Liver (tissue), 9 donors: Measurements from ENCODE around the gene TENT4A. TPM values are rescaled to one million over a fixed set of nuclear protein-coding genes. Genes with fewer than 3 reads are reported as not detected.

ENCODE experiments used
- DNase-seq: peaks from one replicate; pipeline ENCODE4 v3.0.0-alpha.2; 2017; ENCODE audit warnings: low spot score
- H3K27ac ChIP-seq, 2 donors: one replicate each; pipeline ENCODE4 v1.7.0; 2013; ENCODE audit warnings: inconsistent platforms in 2 of 2, low read length in 2 of 2, control low read depth in 1 of 2, low read depth in 1 of 2, mild to moderate bottlenecking in 1 of 2
- H3K27me3 ChIP-seq, 4 donors: one replicate each; pipeline versions ENCODE4 v1.6.1 to v1.7.0; 2013; ENCODE audit warnings: low read length in 3 of 4, inconsistent platforms in 1 of 4, mild to moderate bottlenecking in 1 of 4, moderate library complexity in 1 of 4; ENCODE audit not compliant: control insufficient read depth in 4 of 4, insufficient read depth in 4 of 4
- H3K36me3 ChIP-seq, 4 donors: one replicate each; pipeline versions ENCODE4 v1.6.1 to v1.7.0; 2013; ENCODE audit warnings: low read length in 3 of 4, mild to moderate bottlenecking in 3 of 4, low read depth in 1 of 4, moderate library complexity in 1 of 4; ENCODE audit not compliant: control insufficient read depth in 4 of 4, insufficient read depth in 3 of 4
- H3K4me1 ChIP-seq, 4 donors: one replicate each; pipeline versions ENCODE4 v1.6.1 to v1.7.0; 2013; ENCODE audit warnings: low read length in 3 of 4, mild to moderate bottlenecking in 3 of 4, moderate library complexity in 1 of 4; ENCODE audit not compliant: control insufficient read depth in 4 of 4, insufficient read depth in 4 of 4
- H3K4me3 ChIP-seq, 3 donors: one replicate each; pipeline versions ENCODE4 v1.6.1 to v1.7.0; 2013; ENCODE audit warnings: low read length in 3 of 3, control low read depth in 1 of 3, low read depth in 1 of 3, mild to moderate bottlenecking in 1 of 3
- H3K9ac ChIP-seq, 2 donors: one replicate each; pipeline ENCODE4 v1.7.0; 2013; ENCODE audit warnings: low read length in 2 of 2, mild to moderate bottlenecking in 2 of 2, moderate library complexity in 2 of 2, control low read depth in 1 of 2, low read depth in 1 of 2
- H3K9me3 ChIP-seq, 4 donors: one replicate each; pipeline versions ENCODE4 v1.6.1 to v1.7.0; 2013; ENCODE audit warnings: low read length in 3 of 4; ENCODE audit not compliant: control insufficient read depth in 4 of 4
- ATF3 ChIP-seq: IDR thresholded peaks from 2 replicates; pipeline ENCODE4 v1.6.1; 2016; ENCODE audit warnings: antibody characterized with exemption
- CTCF ChIP-seq: fragments of 150-350 bp; IDR thresholded peaks from 2 replicates; pipeline ENCODE4 v1.5.1; 2017; ENCODE audit warnings: improper control_type of control experiment, low read depth, low read length; ENCODE audit not compliant: missing input control
- EGR1 ChIP-seq, 2 donors: IDR thresholded peaks; 2 replicates each; pipeline ENCODE4 v1.6.1; 2016 to 2018; ENCODE audit warnings: antibody characterized with exemption in 2 of 2, low read depth in 2 of 2
- FOXA1 ChIP-seq: IDR thresholded peaks from 2 replicates; pipeline ENCODE4 v1.6.1; 2016; ENCODE audit warnings: antibody characterized with exemption
- FOXA2 ChIP-seq: IDR thresholded peaks from 2 replicates; pipeline ENCODE4 v1.6.1; 2016; ENCODE audit warnings: antibody characterized with exemption
- GABPA ChIP-seq, 2 donors: IDR thresholded peaks in 1 of 2; conservative IDR thresholded peaks in 1 of 2; 2 replicates each; pipeline ENCODE4 v1.6.1; 2016; ENCODE audit warnings: antibody characterized with exemption in 2 of 2, mild to moderate bottlenecking in 1 of 2, moderate library complexity in 1 of 2
- HNF4A ChIP-seq, 2 donors: conservative IDR thresholded peaks; 2 replicates each; pipeline ENCODE4 v1.6.1; 2016; ENCODE audit warnings: antibody characterized with exemption in 2 of 2, mild to moderate bottlenecking in 2 of 2
- JUND ChIP-seq, 2 donors: IDR thresholded peaks; 2 replicates each; pipeline ENCODE4 v1.6.1; 2016; ENCODE audit warnings: antibody characterized with exemption in 2 of 2
- MAX ChIP-seq: IDR thresholded peaks from 2 replicates; pipeline ENCODE4 v1.6.1; 2016; ENCODE audit warnings: antibody characterized with exemption
- NR2F2 ChIP-seq: IDR thresholded peaks from 2 replicates; pipeline ENCODE4 v1.6.1; 2016; ENCODE audit warnings: antibody characterized with exemption
- RAD21 ChIP-seq, 2 donors: IDR thresholded peaks; 2 replicates each; pipeline ENCODE4 v1.6.1; 2016; ENCODE audit warnings: antibody characterized with exemption in 2 of 2, mild to moderate bottlenecking in 2 of 2
- REST ChIP-seq: IDR thresholded peaks from 2 replicates; pipeline ENCODE4 v1.6.1; 2016; ENCODE audit warnings: antibody characterized with exemption, mild to moderate bottlenecking
- RXRA ChIP-seq, 2 donors: IDR thresholded peaks; 2 replicates each; pipeline ENCODE4 v1.6.1; 2017 to 2018; ENCODE audit warnings: antibody characterized with exemption in 2 of 2, mild to moderate bottlenecking in 1 of 2
- SP1 ChIP-seq: IDR thresholded peaks from 2 replicates; pipeline ENCODE4 v1.6.1; 2018; ENCODE audit warnings: antibody characterized with exemption, mild to moderate bottlenecking
- TAF1 ChIP-seq: conservative IDR thresholded peaks from 2 replicates; pipeline ENCODE4 v1.6.1; 2016; ENCODE audit warnings: antibody characterized with exemption, mild to moderate bottlenecking
- YY1 ChIP-seq: IDR thresholded peaks from 2 replicates; pipeline ENCODE4 v1.6.1; 2016; ENCODE audit warnings: antibody characterized with exemption, mild to moderate bottlenecking
- ZBTB33 ChIP-seq: IDR thresholded peaks from 2 replicates; pipeline ENCODE4 v1.6.1; 2016; ENCODE audit warnings: antibody characterized with exemption
- WGBS: extraction: QIAGEN DNeasy Blood & Tissue Kit; methylation state at CpG from one replicate; pipeline ENCODE4 v1.1.7; 2013; 5-methylcytosine and 5-hydroxymethylcytosine counted together
- polyA plus RNA-seq, 2 donors: library from polyadenylated mRNA; stranded (reverse) in 1 of 2; unstranded in 1 of 2; fragments of 200-250 nt in 1 of 2; fragments of >200 nt in 1 of 2; fragmentation: Nextera tagmentation in 1 of 2; extraction: Ambion mirVana in 1 of 2; gene quantifications; one replicate each; pipeline versions ENCODE4 v1.2.1 to v1.2.3, GENCODE V29; 2013 to 2015
- total RNA-seq, 2 donors: library from RNA; depleted of rRNA; stranded (reverse); fragments of >200 nt; gene quantifications; one replicate each; pipeline ENCODE4 v1.2.3, GENCODE V29; 2014
- donor health status: healthy.
- donor health status: healthy.
- donor health status: healthy.
- donor health status: healthy.
- donor health status: healthy.

TENT4A gene
- total and polyA plus RNA-seq, 4 donors: 3.9 to 15.1 (median 8.1) TPM

GRCh38 chr5:6717687-6718086 is 4.5 kb downstream of the TENT4A start:
- Histone ChIP-seq H3K9ac (no peak overlapping the region), H3K4me1 (peaks cover 19 to 61% (median 51%) of the 10 kb centered on the region in 4 donors), H3K9me3 (no peaks in the 10 kb centered on the region), H3K27ac (no peak overlapping the region), H3K27me3 (no peaks in the 10 kb centered on the region), H3K4me3 (no peak overlapping the region), H3K36me3 (no peaks in the 10 kb centered on the region)
- DNase-seq: peak; percentile 14
- no peak for TF ChIP-seq GABPA (IDR thresholded peaks at IDR 0.05 in 1 of 2, conservative IDR thresholded peaks at IDR 0.05 in 1 of 2)
- TF ChIP-seq RAD21 (IDR thresholded peaks at IDR 0.05): no peak
- no peak for TF ChIP-seq EGR1 (IDR thresholded peaks at IDR 0.05; ENCODE audit: low read depth in 2 of 2)
- TF ChIP-seq SP1: no peak
- TF ChIP-seq CTCF: no peak
- no peak for TF ChIP-seq ZBTB33
- no peak for TF ChIP-seq RXRA (IDR thresholded peaks at IDR 0.05)
- TF ChIP-seq FOXA2: no peak
- no peak for TF ChIP-seq MAX
- no peak for TF ChIP-seq JUND (IDR thresholded peaks at IDR 0.05)
- TF ChIP-seq YY1: no peak
- TF ChIP-seq ATF3: no peak
- no peak for TF ChIP-seq HNF4A (conservative IDR thresholded peaks at IDR 0.05)
- no peak for TF ChIP-seq FOXA1
- no peak for TF ChIP-seq NR2F2
- TF ChIP-seq TAF1: no peak
- TF ChIP-seq REST: no peak
- WGBS: 76% methylated on average over 4 of the region's 4 CpGs
